ENCODE measurements around the gene USP6NL.

USP6NL gene

GRCh38 chr10:11625019-11625735, 13.7 kb upstream of the USP6NL start:
- DNase-seq: no peak

- no peak for DNase-seq
These were observed 5.8 kb upstream of the USP6NL start for GRCh38 chr10:11617233-11617632.

- DNase-seq: no peak
These were observed 4.6 kb upstream of the USP6NL start for GRCh38 chr10:11616021-11616420.

- no peak for DNase-seq
These were observed 3.9 kb upstream of the USP6NL start for GRCh38 chr10:11615396-11615795.

- DNase-seq: no peak
These were observed 861 bp upstream of the USP6NL start for GRCh38 chr10:11612021-11613001.

GRCh38 chr10:11610826-11611247, 613 bp downstream of the USP6NL start:
- DNase-seq: peak; percentile 70

GRCh38 chr10:11610166-11610825, 1.2 kb downstream of the USP6NL start:
- no peak for DNase-seq

- DNase-seq: no peak
These were observed 1.9 kb downstream of the USP6NL start for GRCh38 chr10:11609492-11610093.

- no peak for DNase-seq
These were observed 2.4 kb downstream of the USP6NL start for GRCh38 chr10:11609052-11609451.

- DNase-seq: no peak
These were observed 3.1 kb downstream of the USP6NL start for GRCh38 chr10:11608159-11609013.

- DNase-seq: no peak
These were observed 5.5 kb downstream of the USP6NL start for GRCh38 chr10:11605807-11606408.

- no peak for DNase-seq
These were observed 6.4 kb downstream of the USP6NL start for GRCh38 chr10:11604865-11605650.

GRCh38 chr10:11603741-11604140, 7.7 kb downstream of the USP6NL start:
- DNase-seq: no peak

GRCh38 chr10:11602919-11603523, 8.4 kb downstream of the USP6NL start:
- no peak for DNase-seq

- DNase-seq: no peak
These were observed 9.1 kb downstream of the USP6NL start for GRCh38 chr10:11602358-11602757.

- no peak for DNase-seq
These were observed 9.8 kb downstream of the USP6NL start for GRCh38 chr10:11601670-11602069.

- DNase-seq: no peak
These were observed 11.2 kb downstream of the USP6NL start for GRCh38 chr10:11600280-11600679.

- no peak for DNase-seq
These were observed 12.6 kb downstream of the USP6NL start for GRCh38 chr10:11598712-11599397.

GRCh38 chr10:11597470-11597869, 14.0 kb downstream of the USP6NL start:
- no peak for DNase-seq

Measured in right kidney (tissue), 1 donor.